Measurements from ENCODE around the gene RNF123.

DNA sequence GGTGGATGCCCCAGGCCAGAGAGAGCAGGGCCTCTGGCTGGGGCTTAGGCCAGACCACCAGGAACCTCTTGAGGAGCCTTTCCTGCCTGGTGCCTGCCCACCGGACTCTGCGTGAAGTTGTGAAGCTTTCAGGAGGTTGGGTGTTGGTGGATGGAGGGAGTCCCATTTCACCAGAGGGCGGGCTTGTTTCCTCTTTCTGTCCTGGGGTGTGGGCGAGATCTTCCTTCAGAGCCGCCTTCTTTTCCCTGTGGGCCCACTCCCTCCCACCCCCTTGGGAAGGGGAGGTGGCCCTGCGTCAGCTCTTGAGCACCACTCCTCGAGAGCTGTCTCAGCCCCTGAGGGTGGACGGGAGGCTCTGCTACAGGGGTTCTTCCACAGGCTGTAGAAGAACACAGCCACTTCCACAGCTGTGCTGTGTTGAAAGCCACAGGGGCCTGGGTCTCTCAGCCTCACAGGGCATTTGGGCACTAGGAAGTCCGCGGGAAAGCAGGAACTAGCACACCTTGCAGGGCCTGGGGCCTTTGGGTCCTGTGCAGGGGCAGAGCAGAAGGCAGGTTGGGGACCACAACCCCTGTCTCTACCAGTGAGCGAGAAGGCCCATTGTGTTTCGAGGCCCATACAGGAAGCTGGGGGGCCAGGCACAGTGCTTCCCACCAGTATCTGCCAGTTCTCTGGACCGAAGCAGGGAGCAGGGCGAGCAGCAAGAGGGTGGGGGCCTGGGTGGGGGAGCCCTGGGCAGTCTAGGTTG is 28.0 kb downstream of the RNF123 start:
- TF ChIP-seq, protein P1, sequence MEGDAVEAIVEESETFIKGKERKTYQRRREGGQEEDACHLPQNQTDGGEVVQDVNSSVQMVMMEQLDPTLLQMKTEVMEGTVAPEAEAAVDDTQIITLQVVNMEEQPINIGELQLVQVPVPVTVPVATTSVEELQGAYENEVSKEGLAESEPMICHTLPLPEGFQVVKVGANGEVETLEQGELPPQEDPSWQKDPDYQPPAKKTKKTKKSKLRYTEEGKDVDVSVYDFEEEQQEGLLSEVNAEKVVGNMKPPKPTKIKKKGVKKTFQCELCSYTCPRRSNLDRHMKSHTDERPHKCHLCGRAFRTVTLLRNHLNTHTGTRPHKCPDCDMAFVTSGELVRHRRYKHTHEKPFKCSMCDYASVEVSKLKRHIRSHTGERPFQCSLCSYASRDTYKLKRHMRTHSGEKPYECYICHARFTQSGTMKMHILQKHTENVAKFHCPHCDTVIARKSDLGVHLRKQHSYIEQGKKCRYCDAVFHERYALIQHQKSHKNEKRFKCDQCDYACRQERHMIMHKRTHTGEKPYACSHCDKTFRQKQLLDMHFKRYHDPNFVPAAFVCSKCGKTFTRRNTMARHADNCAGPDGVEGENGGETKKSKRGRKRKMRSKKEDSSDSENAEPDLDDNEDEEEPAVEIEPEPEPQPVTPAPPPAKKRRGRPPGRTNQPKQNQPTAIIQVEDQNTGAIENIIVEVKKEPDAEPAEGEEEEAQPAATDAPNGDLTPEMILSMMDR (conservative IDR thresholded peaks at IDR 0.05 in 1 of 2, IDR thresholded peaks at IDR 0.05 in 1 of 2; ENCODE audit: extremely low read depth in 1 of 2, insufficient read depth in 1 of 2, low read depth in 1 of 2, low read length in 2 of 2): no peak
- TF ChIP-seq EZH2 (IDR thresholded peaks at IDR 0.05; ENCODE audit: borderline replicate concordance, low read length): no peak
